ENCODE measurements around the gene FFAR1.

Gene FFAR1

DNA sequence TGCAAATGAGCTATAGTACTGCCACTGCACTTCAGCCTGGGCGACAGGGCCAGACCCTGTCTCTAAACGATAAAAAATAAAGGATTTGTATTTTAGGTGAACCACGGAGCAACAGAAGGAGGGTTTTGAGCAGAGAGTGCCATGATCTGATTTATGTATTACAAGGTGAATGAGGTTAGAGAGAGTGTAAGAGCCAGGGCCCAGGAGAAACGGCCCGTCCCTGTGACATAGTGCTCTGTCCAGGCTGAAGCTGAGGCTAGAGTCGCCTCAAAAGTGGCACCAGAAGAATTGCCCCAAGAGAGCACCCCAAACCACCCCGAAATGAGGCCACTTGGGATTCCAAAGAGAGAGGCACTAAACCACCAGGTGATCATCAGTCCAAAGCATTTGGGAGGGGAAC, 38.8 kb upstream of the FFAR1 start:
- Mint-ChIP-seq H3K9me3 (no peaks in the 10 kb centered on the region), H3K36me3 (ENCODE audit: insufficient read depth) (peaks cover 2% of the 10 kb centered on the region), H3K27ac (ENCODE audit: low read depth) (no peak overlapping the region), H3K27me3 (peaks cover 28% of the 10 kb centered on the region), H3K4me1 (no peaks in the 10 kb centered on the region), H3K4me3 (no peak overlapping the region)
- ATAC-seq (replicated peaks; ENCODE audit: extremely low read depth, poor library complexity, severe bottlenecking) (no peak), DNase-seq (ENCODE audit: low spot score in 2 of 2) (no peak)

GRCh38 chr19:35309481-35310279, 38.0 kb upstream of the FFAR1 start:
- peaks cover 36% of the 10 kb centered on the region for H3K27me3 Mint-ChIP-seq
- H3K36me3 Mint-ChIP-seq (ENCODE audit: insufficient read depth) = peaks cover 2% of the 10 kb centered on the region
- H3K4me3 Mint-ChIP-seq = no peak overlapping the region
- DNase-seq (ENCODE audit: low spot score in 2 of 2) (no peak), ATAC-seq (replicated peaks; ENCODE audit: extremely low read depth, poor library complexity, severe bottlenecking) (no peak)
- H3K4me1 Mint-ChIP-seq = no peaks in the 10 kb centered on the region
- H3K27ac Mint-ChIP-seq (ENCODE audit: low read depth) = no peak overlapping the region
- H3K9me3 Mint-ChIP-seq = no peaks in the 10 kb centered on the region

DNA sequence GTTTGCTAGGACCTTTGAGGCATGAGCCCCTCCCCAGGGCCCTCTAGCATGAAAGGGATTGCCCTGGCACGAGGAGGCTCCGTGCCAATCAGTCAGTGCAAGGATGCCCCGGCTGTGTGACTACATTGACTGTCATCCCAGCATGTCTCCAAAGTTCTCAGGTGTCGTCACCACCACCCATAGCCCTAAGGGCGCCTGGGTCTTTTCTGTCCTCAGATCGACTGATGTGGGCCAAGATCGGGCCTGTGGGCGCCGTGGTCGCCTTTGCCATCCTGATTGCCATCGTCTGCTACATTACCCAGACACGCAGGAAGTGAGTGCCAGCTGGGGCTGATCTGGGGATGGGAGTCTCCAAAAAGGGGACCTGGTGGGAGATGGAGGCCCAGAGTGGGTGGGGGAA, 37.4 kb upstream of the FFAR1 start:
- H3K4me1 Mint-ChIP-seq = no peaks in the 10 kb centered on the region
- DNase-seq (ENCODE audit: low spot score in 2 of 2) = no peak
- H3K36me3 Mint-ChIP-seq (ENCODE audit: insufficient read depth) = peaks cover 2% of the 10 kb centered on the region
- no peak overlapping the region for H3K4me3 Mint-ChIP-seq
- no peak for ATAC-seq (replicated peaks; ENCODE audit: extremely low read depth, poor library complexity, severe bottlenecking)
- no peak overlapping the region for H3K27ac Mint-ChIP-seq (ENCODE audit: low read depth)
- peaks cover 38% of the 10 kb centered on the region for H3K27me3 Mint-ChIP-seq
- no peaks in the 10 kb centered on the region for H3K9me3 Mint-ChIP-seq

DNA sequence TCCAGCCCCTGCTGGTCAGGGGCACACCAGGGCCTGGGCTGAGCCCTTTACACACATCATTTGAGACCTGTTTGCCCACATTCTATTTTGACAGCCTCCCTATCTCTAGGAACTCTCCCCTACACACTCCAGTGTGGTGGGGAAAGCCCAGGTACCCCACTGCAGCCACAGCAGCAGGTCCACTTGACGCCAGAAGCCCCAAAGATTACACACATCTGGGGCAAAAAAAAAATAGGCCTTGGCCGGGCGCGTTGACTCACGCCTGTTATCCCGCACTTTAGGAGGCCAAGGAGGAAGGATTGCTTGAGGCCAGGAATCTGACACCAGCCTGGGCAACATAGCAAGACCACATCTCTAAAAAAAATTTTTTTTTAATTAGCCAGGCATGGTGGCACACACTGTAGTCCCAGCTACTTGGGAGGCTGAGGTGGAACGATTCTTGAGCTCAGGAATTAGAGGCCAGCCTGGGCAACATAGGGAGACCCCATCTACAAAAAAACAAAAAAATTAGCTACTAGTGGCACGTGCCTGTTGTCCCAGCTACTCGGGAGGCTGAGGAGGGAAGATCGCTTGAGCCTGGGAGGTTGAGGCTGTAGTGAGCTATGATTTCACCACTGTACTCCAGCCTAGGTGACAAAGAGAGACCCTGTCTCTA, 36.8 kb upstream of the FFAR1 start:
- DNase-seq (ENCODE audit: low spot score in 2 of 2) (no peak), ATAC-seq (replicated peaks; ENCODE audit: extremely low read depth, poor library complexity, severe bottlenecking) (no peak)
- peaks cover 38% of the 10 kb centered on the region for H3K27me3 Mint-ChIP-seq
- H3K36me3 Mint-ChIP-seq (ENCODE audit: insufficient read depth) = peaks cover 2% of the 10 kb centered on the region
- H3K27ac Mint-ChIP-seq (ENCODE audit: low read depth) = no peak overlapping the region
- no peak overlapping the region for H3K4me3 Mint-ChIP-seq
- H3K4me1 Mint-ChIP-seq = no peaks in the 10 kb centered on the region
- H3K9me3 Mint-ChIP-seq = no peaks in the 10 kb centered on the region

GRCh38 chr19:35311901-35312665, 35.6 kb upstream of the FFAR1 start:
- H3K27me3 Mint-ChIP-seq = peaks cover 38% of the 10 kb centered on the region
- no peak overlapping the region for H3K27ac Mint-ChIP-seq (ENCODE audit: low read depth)
- no peak overlapping the region for H3K4me3 Mint-ChIP-seq
- no peaks in the 10 kb centered on the region for H3K9me3 Mint-ChIP-seq
- H3K36me3 Mint-ChIP-seq (ENCODE audit: insufficient read depth) = no peaks in the 10 kb centered on the region
- no peaks in the 10 kb centered on the region for H3K4me1 Mint-ChIP-seq
- ATAC-seq (replicated peaks; ENCODE audit: extremely low read depth, poor library complexity, severe bottlenecking) (no peak), DNase-seq (ENCODE audit: low spot score in 2 of 2) (no peak)

GRCh38 chr19:35313587-35313986, 34.1 kb upstream of the FFAR1 start:
- Mint-ChIP-seq H3K36me3 (ENCODE audit: insufficient read depth) (no peaks in the 10 kb centered on the region), H3K4me3 (no peak overlapping the region), H3K9me3 (no peaks in the 10 kb centered on the region), H3K4me1 (peaks cover 2% of the 10 kb centered on the region), H3K27ac (ENCODE audit: low read depth) (peak overlapping the region; percentile 57), H3K27me3 (peaks cover 34% of the 10 kb centered on the region)
- ATAC-seq (replicated peaks; ENCODE audit: extremely low read depth, poor library complexity, severe bottlenecking) (no peak), DNase-seq (ENCODE audit: low spot score in 2 of 2) (no peak)

- Mint-ChIP-seq H3K4me3 (no peak overlapping the region), H3K36me3 (ENCODE audit: insufficient read depth) (no peaks in the 10 kb centered on the region), H3K27ac (ENCODE audit: low read depth) (peak overlapping the region; percentile 57), H3K4me1 (peaks cover 7% of the 10 kb centered on the region), H3K9me3 (no peaks in the 10 kb centered on the region), H3K27me3 (peaks cover 34% of the 10 kb centered on the region)
- DNase-seq (ENCODE audit: low spot score in 2 of 2) (no peak), ATAC-seq (replicated peaks; ENCODE audit: extremely low read depth, poor library complexity, severe bottlenecking) (no peak)
These were observed 33.7 kb upstream of the FFAR1 start for GRCh38 chr19:35314031-35314430.

GRCh38 chr19:35314858-35315470, 32.7 kb upstream of the FFAR1 start:
- Mint-ChIP-seq H3K36me3 (ENCODE audit: insufficient read depth) (no peaks in the 10 kb centered on the region), H3K27me3 (peaks cover 29% of the 10 kb centered on the region), H3K4me3 (no peak overlapping the region), H3K4me1 (peaks cover 7% of the 10 kb centered on the region), H3K9me3 (no peaks in the 10 kb centered on the region), H3K27ac (ENCODE audit: low read depth) (no peak overlapping the region)
- DNase-seq (ENCODE audit: low spot score in 2 of 2) (no peak), ATAC-seq (replicated peaks; ENCODE audit: extremely low read depth, poor library complexity, severe bottlenecking) (no peak)

GRCh38 chr19:35315883-35316282, 31.8 kb upstream of the FFAR1 start:
- ATAC-seq (replicated peaks; ENCODE audit: extremely low read depth, poor library complexity, severe bottlenecking) = no peak
- Mint-ChIP-seq H3K4me1 (peaks cover 7% of the 10 kb centered on the region), H3K4me3 (no peak overlapping the region)

GRCh38 chr19:35316560-35316959, 31.1 kb upstream of the FFAR1 start:
- no peak overlapping the region for H3K4me3 Mint-ChIP-seq
- H3K27ac Mint-ChIP-seq (ENCODE audit: low read depth) = no peak overlapping the region
- H3K4me1 Mint-ChIP-seq = peaks cover 7% of the 10 kb centered on the region
- H3K9me3 Mint-ChIP-seq = no peaks in the 10 kb centered on the region
- no peak for DNase-seq (ENCODE audit: low spot score in 2 of 2)
- peaks cover 29% of the 10 kb centered on the region for H3K27me3 Mint-ChIP-seq
- H3K36me3 Mint-ChIP-seq (ENCODE audit: insufficient read depth) = no peaks in the 10 kb centered on the region
- ATAC-seq (replicated peaks; ENCODE audit: extremely low read depth, poor library complexity, severe bottlenecking) = no peak

More at GRCh38 chr19:35315883-35316282, 31.8 kb upstream of the FFAR1 start:
- Mint-ChIP-seq H3K27ac (ENCODE audit: low read depth) (no peak overlapping the region), H3K27me3 (peaks cover 29% of the 10 kb centered on the region), H3K36me3 (ENCODE audit: insufficient read depth) (no peaks in the 10 kb centered on the region), H3K9me3 (no peaks in the 10 kb centered on the region)
- DNase-seq (ENCODE audit: low spot score in 2 of 2) = no peak

DNA sequence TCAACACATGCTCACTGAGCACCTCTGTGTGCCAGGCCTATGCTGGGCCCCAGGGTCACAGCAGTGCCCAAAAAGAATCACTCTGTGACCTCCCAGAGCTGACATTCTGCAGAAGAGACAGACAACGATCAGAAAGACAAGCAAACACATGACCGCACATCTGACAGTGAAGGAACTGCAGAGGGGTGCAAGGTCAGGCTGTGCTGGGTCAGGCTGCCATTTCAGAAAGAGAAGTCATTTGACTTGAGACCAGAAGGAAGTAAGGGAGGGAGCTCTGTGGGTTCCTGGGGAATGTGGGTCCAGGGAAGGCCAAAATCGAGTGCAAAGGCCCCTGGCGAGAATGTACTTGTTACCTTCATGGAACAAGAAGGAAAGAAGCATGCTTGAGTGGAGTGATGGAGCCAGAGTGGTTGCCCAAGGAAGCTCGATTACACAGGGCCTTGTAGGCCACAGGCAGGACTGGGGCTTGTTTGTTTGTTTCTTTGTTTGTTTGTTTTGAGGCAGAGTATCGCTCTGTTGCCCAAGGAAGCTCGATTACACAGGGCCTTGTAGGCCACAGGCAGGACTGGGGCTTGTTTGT, 30.1 kb upstream of the FFAR1 start:
- Mint-ChIP-seq H3K27me3 (peaks cover 29% of the 10 kb centered on the region), H3K36me3 (ENCODE audit: insufficient read depth) (no peaks in the 10 kb centered on the region), H3K4me3 (no peak overlapping the region), H3K9me3 (peaks cover 6% of the 10 kb centered on the region), H3K4me1 (peaks cover 7% of the 10 kb centered on the region), H3K27ac (ENCODE audit: low read depth) (no peak overlapping the region)
- no peak for DNase-seq (ENCODE audit: low spot score in 2 of 2)
- ATAC-seq (replicated peaks; ENCODE audit: extremely low read depth, poor library complexity, severe bottlenecking) = no peak
